Astrocyte of the spinal cord (primary cell): ENCODE data around the gene ADGRF1.

Source experiments
- DNase-seq: peaks from one replicate; pipeline ENCODE4 v3.0.0; 2011; ENCODE audit warnings: low read depth, low spot score
- H3K4me3 ChIP-seq: 2 replicates; pipeline ENCODE4 v1.5.1; 2011; ENCODE audit warnings: low read depth, mild to moderate bottlenecking, low read length, moderate library complexity
- in situ Hi-C: cut with HindIII; loops from 2 replicates; pipeline ENCODE4 v1.10.0; 2017; ENCODE audit warnings: low sequenced_read_pairs
- TF ChIP-seq, protein P1 (sequence below): IDR thresholded peaks from 2 replicates; pipeline ENCODE4 v1.5.1; 2012; ENCODE audit warnings: low read depth, mild to moderate bottlenecking, low read length, inconsistent platforms

Gene ADGRF1

DNA sequence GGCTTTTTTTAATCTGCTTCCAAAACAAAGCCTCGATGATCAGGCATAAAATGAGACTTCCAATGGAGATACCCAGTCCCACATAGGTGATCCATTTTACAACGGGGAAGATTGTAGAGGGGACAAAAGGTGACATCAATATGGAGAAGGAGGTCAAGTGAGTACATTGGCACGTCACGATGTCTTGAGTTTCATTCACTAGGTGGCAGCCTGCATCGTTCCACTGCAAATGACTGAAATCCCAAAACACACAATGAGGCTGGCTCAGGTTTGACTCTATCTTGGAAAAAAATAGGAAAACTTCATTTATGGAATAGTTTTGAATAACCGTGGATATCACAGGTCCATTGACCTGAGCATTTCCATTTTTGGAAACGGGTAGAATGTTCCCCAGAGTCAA is 32.5 kb downstream of the ADGRF1 start:
- TF ChIP-seq, protein P1, sequence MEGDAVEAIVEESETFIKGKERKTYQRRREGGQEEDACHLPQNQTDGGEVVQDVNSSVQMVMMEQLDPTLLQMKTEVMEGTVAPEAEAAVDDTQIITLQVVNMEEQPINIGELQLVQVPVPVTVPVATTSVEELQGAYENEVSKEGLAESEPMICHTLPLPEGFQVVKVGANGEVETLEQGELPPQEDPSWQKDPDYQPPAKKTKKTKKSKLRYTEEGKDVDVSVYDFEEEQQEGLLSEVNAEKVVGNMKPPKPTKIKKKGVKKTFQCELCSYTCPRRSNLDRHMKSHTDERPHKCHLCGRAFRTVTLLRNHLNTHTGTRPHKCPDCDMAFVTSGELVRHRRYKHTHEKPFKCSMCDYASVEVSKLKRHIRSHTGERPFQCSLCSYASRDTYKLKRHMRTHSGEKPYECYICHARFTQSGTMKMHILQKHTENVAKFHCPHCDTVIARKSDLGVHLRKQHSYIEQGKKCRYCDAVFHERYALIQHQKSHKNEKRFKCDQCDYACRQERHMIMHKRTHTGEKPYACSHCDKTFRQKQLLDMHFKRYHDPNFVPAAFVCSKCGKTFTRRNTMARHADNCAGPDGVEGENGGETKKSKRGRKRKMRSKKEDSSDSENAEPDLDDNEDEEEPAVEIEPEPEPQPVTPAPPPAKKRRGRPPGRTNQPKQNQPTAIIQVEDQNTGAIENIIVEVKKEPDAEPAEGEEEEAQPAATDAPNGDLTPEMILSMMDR: no peak
- no peak for DNase-seq
- in situ Hi-C loops: no loop called here
- no peak overlapping the region for H3K4me3 ChIP-seq

DNA sequence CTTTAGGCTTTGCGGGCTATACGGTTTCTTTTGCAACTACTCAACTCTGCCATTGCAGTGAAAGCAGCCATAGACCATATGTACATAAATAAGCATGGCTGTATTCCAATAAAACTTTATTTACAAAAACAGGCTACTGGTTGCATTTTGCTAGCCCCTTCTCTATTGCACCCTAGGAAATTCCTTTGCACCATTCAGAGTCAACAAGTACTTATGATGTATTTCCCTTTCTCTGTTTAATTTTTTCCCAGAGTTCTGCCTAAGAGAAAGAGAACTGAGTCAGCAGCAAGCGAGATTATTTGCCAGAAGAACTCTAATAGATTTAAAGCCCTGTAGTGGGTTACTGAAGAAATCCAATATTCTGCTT is 33.8 kb downstream of the ADGRF1 start:
- H3K4me3 ChIP-seq: no peak overlapping the region
- TF ChIP-seq, protein P1: no peak
- in situ Hi-C loops: no loop called here
- DNase-seq: no peak

DNA sequence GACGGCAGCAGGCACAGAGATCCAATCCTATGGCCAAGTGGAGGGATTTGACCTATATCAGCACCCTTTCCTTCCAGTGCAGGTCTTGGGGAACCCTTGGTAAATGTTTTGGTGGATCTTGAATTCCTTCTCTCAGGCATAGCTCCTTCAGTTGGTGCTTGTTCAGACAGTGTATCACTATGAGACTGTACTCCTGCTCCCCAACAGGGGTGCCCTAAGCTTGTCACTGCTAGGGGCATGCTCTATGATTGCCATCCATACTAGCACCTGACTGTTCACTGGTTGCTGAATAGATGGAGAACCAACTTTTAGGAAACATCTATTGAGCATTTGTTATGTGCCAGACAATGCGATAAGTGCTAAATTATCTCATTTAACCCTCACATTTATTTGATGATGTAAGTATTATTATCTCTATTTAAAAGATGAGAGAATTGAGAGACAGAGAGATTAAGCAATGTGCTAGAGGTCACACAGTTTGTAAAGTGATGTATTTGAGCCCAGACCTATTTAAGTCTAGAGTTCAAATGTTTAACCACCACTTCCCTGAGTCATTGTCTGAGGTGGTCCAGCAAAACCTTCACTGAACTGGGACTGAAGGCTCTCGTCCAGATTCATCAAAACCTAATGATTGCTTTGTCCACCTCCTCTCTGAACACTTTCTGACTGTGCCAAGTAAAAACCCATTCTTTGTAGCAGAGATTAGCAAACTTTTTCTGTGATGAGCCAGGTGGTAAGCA is 34.3 kb downstream of the ADGRF1 start:
- TF ChIP-seq, protein P1: no peak
- no peak overlapping the region for H3K4me3 ChIP-seq
- peak; percentile 37 for DNase-seq
- in situ Hi-C loops: no loop called here

DNA sequence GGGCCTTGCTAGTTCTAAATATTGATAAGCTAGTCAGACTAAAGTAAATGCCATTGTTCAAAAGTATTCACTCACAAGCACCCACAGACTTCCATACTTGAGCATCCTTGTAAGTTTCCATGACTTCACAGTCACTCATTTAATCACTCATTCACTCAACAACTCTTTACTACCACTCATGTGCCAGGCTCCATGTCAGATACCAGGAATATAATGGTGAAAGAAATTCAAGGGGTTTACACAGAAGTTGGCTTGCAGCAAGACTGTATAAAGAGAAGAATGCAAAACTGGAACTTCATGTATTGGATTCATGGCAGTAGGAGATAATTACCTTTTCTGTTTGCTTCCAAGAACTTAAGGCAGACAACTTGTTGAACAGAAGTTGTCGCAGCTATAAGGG is 36.6 kb downstream of the ADGRF1 start:
- TF ChIP-seq, protein P1: no peak
- no peak overlapping the region for H3K4me3 ChIP-seq
- no peak for DNase-seq
- in situ Hi-C loops: no loop called here

DNA sequence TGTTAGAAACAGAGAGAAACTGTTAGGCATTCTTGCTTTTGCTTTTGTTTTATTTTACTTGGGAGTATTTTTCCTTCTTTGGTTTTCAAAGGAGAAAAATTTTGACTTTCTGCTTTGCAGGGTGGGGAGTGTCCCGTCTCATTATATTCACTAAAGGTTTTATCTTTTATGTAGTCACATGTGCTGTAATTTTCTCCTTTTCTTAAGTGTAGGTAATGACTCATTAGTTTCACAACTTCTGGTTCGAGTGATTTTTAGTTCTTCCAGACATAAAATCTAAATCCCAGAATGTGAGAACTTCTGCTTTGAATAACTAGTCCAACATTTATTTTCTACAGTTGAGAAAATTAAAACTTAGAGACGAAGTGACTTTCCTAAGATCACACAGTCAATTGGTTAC is 37.7 kb downstream of the ADGRF1 start:
- no peak overlapping the region for H3K4me3 ChIP-seq
- TF ChIP-seq, protein P1: no peak
- in situ Hi-C loops: no loop called here
- no peak for DNase-seq

DNA sequence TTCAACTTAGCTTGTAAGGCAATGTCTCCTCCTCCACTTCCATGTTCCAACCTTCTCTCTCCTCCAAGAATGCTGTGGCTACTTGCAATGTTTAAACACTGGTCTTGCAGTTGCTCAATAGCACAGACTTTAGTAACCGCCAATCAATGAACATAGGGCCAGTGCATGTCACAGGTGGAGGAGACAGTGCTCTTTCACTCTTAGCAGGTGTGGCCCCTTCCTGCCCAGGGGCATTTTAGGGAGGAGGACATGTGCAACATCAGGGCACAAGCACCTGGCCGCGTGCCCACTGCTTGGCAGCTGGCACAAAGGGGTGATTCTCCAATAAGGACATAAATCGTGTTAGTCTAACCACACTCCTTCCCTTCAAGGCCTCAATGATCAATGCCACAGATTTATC is 41.3 kb downstream of the ADGRF1 start:
- no peak overlapping the region for H3K4me3 ChIP-seq
- in situ Hi-C loops: no loop called here
- DNase-seq: no peak
- TF ChIP-seq, protein P1: no peak
